K562 (cell line): ENCODE results near the gene FOXRED2.
A peak's percentile ranks its signal among the peaks of the same experiment; 100 is the strongest.

Source experiments
- EP300 ChIP-seq: IDR thresholded peaks from 2 replicates; pipeline ENCODE4 v1.6.1; 2012; ENCODE audit warnings: low read length, improper control_type of control experiment
- JUND ChIP-seq, 2 experiments: IDR thresholded peaks; 2 replicates in 1 of 2; 3 replicates in 1 of 2; pipeline ENCODE4 v1.6.1; 2011; ENCODE audit warnings: borderline replicate concordance in 2 of 2, low read depth in 2 of 2, low read length in 2 of 2, improper control_type of control experiment in 1 of 2, missing biosample characterization in 1 of 2, missing genetic modification characterization in 1 of 2, missing genetic modification reagents in 1 of 2
- PTRF ChIP-seq: fragments of 450-650 bp; IDR thresholded peaks from 2 replicates; pipeline ENCODE4 v1.6.1; 2016; ENCODE audit warnings: mild to moderate bottlenecking, missing genetic modification characterization, missing compliant biosample characterization
- SMAD1 ChIP-seq: fragments of 150-350 bp; IDR thresholded peaks from 2 replicates; pipeline ENCODE4 v1.6.1; 2014; ENCODE audit warnings: low read length, low read depth; ENCODE audit not compliant: partially characterized antibody
- SMARCC2 ChIP-seq: fragments of 450-650 bp; IDR thresholded peaks from 2 replicates; pipeline ENCODE4 v1.6.1; 2017; ENCODE audit warnings: antibody characterized with exemption, moderate library complexity, mild to moderate bottlenecking, low read depth
- ZNF695 ChIP-seq: fragments of 450-650 bp; formaldehyde crosslinking; IDR thresholded peaks from 2 replicates; pipeline ENCODE4 v1.4.0; 2020; ENCODE audit warnings: mild to moderate bottlenecking, moderate library complexity
- TF ChIP-seq, protein P1 (sequence below): fragments of 450-650 bp; formaldehyde crosslinking; IDR thresholded peaks from 2 replicates; pipeline ENCODE4 v1.4.0; 2020; ENCODE audit warnings: mild to moderate bottlenecking, mixed read lengths

DNA sequence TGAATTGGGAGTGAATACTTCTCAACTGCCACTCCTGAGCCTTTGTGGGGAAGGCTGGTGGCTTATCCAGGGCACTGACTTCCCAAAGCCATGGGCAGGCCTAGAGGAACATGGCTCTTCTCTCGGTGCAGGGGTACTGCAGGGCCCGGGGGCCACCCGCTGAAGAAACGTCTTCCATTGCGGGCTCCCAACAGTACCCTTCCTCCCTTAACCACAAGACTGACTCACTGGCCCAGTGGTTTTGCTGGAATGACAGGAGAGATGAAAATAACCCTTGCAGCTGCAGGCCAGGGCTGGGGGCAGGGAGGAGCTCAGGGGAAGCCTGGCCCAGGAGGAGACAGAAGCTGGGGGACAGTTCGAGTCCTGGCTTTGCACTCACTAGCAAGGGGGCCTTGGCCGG is 38.9 kb downstream of the FOXRED2 start:
- TF ChIP-seq PTRF (no peak), ZNF695 (no peak), EP300 (peak; percentile 49; the same call in 1 of the 2 replicates), SMARCC2 (peak; percentile 51; the same call in 1 of the 2 replicates), SMAD1 (no peak), JUND (IDR thresholded peaks at IDR 0.05; ENCODE audit: borderline replicate concordance, low read depth, low read length) (peak; percentile 95), JUND (tag; IDR thresholded peaks at IDR 0.05; ENCODE audit: borderline replicate concordance, low read depth, low read length) (peak; percentile 86; the same call in 1 of the 3 replicates)
- TF ChIP-seq, protein P1, sequence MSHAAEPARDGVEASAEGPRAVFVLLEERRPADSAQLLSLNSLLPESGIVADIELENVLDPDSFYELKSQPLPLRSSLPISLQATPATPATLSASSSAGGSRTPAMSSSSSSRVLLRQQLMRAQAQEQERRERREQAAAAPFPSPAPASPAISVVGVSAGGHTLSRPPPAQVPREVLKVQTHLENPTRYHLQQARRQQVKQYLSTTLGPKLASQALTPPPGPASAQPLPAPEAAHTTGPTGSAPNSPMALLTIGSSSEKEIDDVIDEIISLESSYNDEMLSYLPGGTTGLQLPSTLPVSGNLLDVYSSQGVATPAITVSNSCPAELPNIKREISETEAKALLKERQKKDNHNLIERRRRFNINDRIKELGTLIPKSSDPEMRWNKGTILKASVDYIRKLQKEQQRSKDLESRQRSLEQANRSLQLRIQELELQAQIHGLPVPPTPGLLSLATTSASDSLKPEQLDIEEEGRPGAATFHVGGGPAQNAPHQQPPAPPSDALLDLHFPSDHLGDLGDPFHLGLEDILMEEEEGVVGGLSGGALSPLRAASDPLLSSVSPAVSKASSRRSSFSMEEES (CRISPR knock-in tag): no peak
